ENCODE data around the gene GPS1. TPM values are rescaled to one million over a fixed set of nuclear protein-coding genes. Genes with fewer than 3 reads are reported as not detected.

GPS1 gene
- total and polyA plus RNA-seq, 4 donors = 53.9 to 66.3 (median 58.8) TPM

- H3K36me3 ChIP-seq (ENCODE audit: control insufficient read depth in 4 of 4, insufficient read depth in 3 of 4, low read depth in 1 of 4, low read length in 3 of 4) = no peaks in the 10 kb centered on the region
- H3K27me3 ChIP-seq (ENCODE audit: control insufficient read depth in 4 of 4, insufficient read depth in 4 of 4, low read length in 3 of 4) = no peaks in the 10 kb centered on the region
- H3K9me3 ChIP-seq (ENCODE audit: control insufficient read depth in 4 of 4, low read length in 3 of 4) = no peaks in the 10 kb centered on the region
- no peak overlapping the region for H3K9ac ChIP-seq (ENCODE audit: low read depth in 1 of 2, low read length in 2 of 2)
- DNase-seq (ENCODE audit: low spot score) = no peak
- WGBS = 69% methylated on average over 16 of the region's 16 CpGs
- H3K4me1 ChIP-seq (ENCODE audit: control insufficient read depth in 4 of 4, insufficient read depth in 4 of 4, low read length in 3 of 4) = peaks cover 12 to 58% (median 35%) of the 10 kb centered on the region in 4 donors
- no peak for TF ChIP-seq GABPA (IDR thresholded peaks at IDR 0.05 in 1 of 2, conservative IDR thresholded peaks at IDR 0.05 in 1 of 2)
- TF ChIP-seq, protein P1, sequence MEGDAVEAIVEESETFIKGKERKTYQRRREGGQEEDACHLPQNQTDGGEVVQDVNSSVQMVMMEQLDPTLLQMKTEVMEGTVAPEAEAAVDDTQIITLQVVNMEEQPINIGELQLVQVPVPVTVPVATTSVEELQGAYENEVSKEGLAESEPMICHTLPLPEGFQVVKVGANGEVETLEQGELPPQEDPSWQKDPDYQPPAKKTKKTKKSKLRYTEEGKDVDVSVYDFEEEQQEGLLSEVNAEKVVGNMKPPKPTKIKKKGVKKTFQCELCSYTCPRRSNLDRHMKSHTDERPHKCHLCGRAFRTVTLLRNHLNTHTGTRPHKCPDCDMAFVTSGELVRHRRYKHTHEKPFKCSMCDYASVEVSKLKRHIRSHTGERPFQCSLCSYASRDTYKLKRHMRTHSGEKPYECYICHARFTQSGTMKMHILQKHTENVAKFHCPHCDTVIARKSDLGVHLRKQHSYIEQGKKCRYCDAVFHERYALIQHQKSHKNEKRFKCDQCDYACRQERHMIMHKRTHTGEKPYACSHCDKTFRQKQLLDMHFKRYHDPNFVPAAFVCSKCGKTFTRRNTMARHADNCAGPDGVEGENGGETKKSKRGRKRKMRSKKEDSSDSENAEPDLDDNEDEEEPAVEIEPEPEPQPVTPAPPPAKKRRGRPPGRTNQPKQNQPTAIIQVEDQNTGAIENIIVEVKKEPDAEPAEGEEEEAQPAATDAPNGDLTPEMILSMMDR (IDR thresholded peaks at IDR 0.05; ENCODE audit: low read depth, low read length, missing input control) = no peak
- TF ChIP-seq, protein P2, sequence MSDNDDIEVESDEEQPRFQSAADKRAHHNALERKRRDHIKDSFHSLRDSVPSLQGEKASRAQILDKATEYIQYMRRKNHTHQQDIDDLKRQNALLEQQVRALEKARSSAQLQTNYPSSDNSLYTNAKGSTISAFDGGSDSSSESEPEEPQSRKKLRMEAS (IDR thresholded peaks at IDR 0.05) = no peak
- TF ChIP-seq, protein P3, sequence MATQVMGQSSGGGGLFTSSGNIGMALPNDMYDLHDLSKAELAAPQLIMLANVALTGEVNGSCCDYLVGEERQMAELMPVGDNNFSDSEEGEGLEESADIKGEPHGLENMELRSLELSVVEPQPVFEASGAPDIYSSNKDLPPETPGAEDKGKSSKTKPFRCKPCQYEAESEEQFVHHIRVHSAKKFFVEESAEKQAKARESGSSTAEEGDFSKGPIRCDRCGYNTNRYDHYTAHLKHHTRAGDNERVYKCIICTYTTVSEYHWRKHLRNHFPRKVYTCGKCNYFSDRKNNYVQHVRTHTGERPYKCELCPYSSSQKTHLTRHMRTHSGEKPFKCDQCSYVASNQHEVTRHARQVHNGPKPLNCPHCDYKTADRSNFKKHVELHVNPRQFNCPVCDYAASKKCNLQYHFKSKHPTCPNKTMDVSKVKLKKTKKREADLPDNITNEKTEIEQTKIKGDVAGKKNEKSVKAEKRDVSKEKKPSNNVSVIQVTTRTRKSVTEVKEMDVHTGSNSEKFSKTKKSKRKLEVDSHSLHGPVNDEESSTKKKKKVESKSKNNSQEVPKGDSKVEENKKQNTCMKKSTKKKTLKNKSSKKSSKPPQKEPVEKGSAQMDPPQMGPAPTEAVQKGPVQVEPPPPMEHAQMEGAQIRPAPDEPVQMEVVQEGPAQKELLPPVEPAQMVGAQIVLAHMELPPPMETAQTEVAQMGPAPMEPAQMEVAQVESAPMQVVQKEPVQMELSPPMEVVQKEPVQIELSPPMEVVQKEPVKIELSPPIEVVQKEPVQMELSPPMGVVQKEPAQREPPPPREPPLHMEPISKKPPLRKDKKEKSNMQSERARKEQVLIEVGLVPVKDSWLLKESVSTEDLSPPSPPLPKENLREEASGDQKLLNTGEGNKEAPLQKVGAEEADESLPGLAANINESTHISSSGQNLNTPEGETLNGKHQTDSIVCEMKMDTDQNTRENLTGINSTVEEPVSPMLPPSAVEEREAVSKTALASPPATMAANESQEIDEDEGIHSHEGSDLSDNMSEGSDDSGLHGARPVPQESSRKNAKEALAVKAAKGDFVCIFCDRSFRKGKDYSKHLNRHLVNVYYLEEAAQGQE (IDR thresholded peaks at IDR 0.05) = no peak
- no peak for TF ChIP-seq HNF4G (IDR thresholded peaks at IDR 0.05)
- no peak for TF ChIP-seq EGR1 (IDR thresholded peaks at IDR 0.05; ENCODE audit: low read depth in 2 of 2)
- TF ChIP-seq TAF1 (conservative IDR thresholded peaks at IDR 0.05) = no peak
- no peak for TF ChIP-seq RXRA (IDR thresholded peaks at IDR 0.05)
- no peak for TF ChIP-seq ZBTB33 (IDR thresholded peaks at IDR 0.05)
- TF ChIP-seq RAD21 (IDR thresholded peaks at IDR 0.05) = no peak
- no peak for TF ChIP-seq FOXA1 (IDR thresholded peaks at IDR 0.05)
- no peak for TF ChIP-seq NR2F2 (IDR thresholded peaks at IDR 0.05)
- TF ChIP-seq YY1 (IDR thresholded peaks at IDR 0.05) = no peak
- TF ChIP-seq SP1 (IDR thresholded peaks at IDR 0.05) = no peak
- no peak overlapping the region for H3K27ac ChIP-seq (ENCODE audit: low read depth in 1 of 2, low read length in 2 of 2)
- no peak overlapping the region for H3K4me3 ChIP-seq (ENCODE audit: low read depth in 1 of 3, low read length in 3 of 3)
Observed at GRCh38 chr17:82029391-82029790, 22.3 kb upstream of the GPS1 start.

GRCh38 chr17:82029990-82030469 lies 21.7 kb upstream of the GPS1 start:
- Histone ChIP-seq H3K36me3 (ENCODE audit: control insufficient read depth in 4 of 4, insufficient read depth in 3 of 4, low read depth in 1 of 4, low read length in 3 of 4) (peaks cover 0 to 1% (median 0%) of the 10 kb centered on the region in 4 donors), H3K9ac (ENCODE audit: low read depth in 1 of 2, low read length in 2 of 2) (no peak overlapping the region), H3K27ac (ENCODE audit: low read depth in 1 of 2, low read length in 2 of 2) (no peak overlapping the region), H3K4me1 (ENCODE audit: control insufficient read depth in 4 of 4, insufficient read depth in 4 of 4, low read length in 3 of 4) (peaks cover 12 to 55% (median 34%) of the 10 kb centered on the region in 4 donors), H3K27me3 (ENCODE audit: control insufficient read depth in 4 of 4, insufficient read depth in 4 of 4, low read length in 3 of 4) (no peaks in the 10 kb centered on the region), H3K4me3 (ENCODE audit: low read depth in 1 of 3, low read length in 3 of 3) (no peak overlapping the region), H3K9me3 (ENCODE audit: control insufficient read depth in 4 of 4, low read length in 3 of 4) (no peaks in the 10 kb centered on the region)
- DNase-seq (ENCODE audit: low spot score) = no peak
- WGBS = 55% methylated on average over 31 of the region's 31 CpGs
- TF ChIP-seq HNF4A (conservative IDR thresholded peaks at IDR 0.05) (no peak), SP1 (IDR thresholded peaks at IDR 0.05) (no peak), EGR1 (IDR thresholded peaks at IDR 0.05; ENCODE audit: low read depth in 2 of 2) (no peak), ATF3 (IDR thresholded peaks at IDR 0.05) (no peak), FOXA1 (IDR thresholded peaks at IDR 0.05) (no peak), HNF4G (IDR thresholded peaks at IDR 0.05) (no peak), RAD21 (IDR thresholded peaks at IDR 0.05) (no peak), ZBTB33 (IDR thresholded peaks at IDR 0.05) (no peak)
- TF ChIP-seq, protein P1 (IDR thresholded peaks at IDR 0.05; ENCODE audit: low read depth, low read length, missing input control) = no peak

Data from liver (tissue), 9 donors.